GM13976 (cell line): Measurements from ENCODE around the gene RCC2.

Experiments used
- DNase-seq: peaks from one replicate; pipeline ENCODE4 v3.0.0; 2012; ENCODE audit warnings: low spot score
- in situ Hi-C: fragments of 300-500 bp; cut with MboI; formaldehyde crosslinking; loops from one replicate; pipeline ENCODE4 v1.12.0; 2022; ENCODE audit warnings: low sequenced_read_pairs, mixed read lengths, inconsistent platforms; ENCODE audit not compliant: unreplicated experiment
- TF ChIP-seq, protein P1 (sequence below): IDR thresholded peaks from 2 replicates; pipeline ENCODE4 v1.5.1; 2012; ENCODE audit warnings: borderline replicate concordance, mild to moderate bottlenecking; ENCODE audit not compliant: insufficient read depth; ENCODE audit errors: extremely low read depth, missing control alignments, control extremely low read depth

The RCC2 gene

DNA sequence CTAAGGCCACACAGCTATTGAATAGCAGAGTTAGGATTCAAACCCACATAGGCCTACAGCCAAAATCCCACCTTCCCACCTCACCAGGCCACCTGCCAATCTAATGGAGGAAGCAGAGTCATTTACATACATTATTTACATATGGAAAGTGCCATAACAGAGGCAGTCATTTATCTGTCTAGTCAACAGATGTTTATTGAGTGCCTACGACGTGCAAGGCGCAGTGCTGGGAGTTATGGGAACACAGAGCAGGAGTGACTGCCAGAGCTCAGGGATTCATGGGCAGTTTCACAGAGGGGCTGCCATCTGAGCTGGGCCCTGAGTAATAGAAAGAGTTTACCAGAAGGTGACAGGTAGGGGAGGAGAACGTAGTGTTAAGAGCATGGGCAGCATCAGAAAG lies 77.8 kb downstream of the RCC2 start:
- DNase-seq: no peak
- TF ChIP-seq, protein P1, sequence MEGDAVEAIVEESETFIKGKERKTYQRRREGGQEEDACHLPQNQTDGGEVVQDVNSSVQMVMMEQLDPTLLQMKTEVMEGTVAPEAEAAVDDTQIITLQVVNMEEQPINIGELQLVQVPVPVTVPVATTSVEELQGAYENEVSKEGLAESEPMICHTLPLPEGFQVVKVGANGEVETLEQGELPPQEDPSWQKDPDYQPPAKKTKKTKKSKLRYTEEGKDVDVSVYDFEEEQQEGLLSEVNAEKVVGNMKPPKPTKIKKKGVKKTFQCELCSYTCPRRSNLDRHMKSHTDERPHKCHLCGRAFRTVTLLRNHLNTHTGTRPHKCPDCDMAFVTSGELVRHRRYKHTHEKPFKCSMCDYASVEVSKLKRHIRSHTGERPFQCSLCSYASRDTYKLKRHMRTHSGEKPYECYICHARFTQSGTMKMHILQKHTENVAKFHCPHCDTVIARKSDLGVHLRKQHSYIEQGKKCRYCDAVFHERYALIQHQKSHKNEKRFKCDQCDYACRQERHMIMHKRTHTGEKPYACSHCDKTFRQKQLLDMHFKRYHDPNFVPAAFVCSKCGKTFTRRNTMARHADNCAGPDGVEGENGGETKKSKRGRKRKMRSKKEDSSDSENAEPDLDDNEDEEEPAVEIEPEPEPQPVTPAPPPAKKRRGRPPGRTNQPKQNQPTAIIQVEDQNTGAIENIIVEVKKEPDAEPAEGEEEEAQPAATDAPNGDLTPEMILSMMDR: no peak
- in situ Hi-C loops: no loop called here

DNA sequence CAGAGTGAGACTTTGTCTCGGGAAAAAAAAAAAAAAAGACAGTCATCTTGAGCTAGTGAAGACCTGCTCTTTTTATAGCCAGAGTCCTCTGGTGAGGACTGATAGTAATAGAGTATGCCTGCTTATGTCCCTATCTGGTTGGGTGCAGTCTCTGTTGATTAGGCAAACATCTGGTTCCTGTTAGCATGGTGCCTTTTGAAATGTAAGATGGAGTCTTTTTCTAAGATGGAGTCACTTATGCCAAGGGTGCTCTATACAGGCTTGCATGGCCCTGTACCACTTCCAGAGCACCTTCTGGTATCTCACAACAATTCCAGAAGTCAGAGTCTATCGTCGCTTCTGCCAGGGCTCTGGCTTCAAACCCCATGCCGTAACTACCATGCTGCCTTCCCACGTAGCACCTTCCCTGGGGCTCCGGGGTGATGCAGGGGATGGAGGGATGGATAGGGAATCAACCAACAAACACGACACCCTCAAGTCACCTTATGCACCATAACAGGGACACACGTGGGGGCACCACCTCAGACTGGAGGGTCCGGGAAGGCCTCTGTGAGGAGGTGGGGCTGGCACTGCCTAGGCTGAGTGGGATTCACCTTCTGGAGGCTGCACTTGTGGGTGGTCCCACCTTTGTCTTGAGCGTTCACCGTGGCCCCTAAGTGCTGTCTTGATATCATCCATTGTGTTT lies 79.1 kb downstream of the RCC2 start:
- no peak for DNase-seq
- in situ Hi-C loops: no loop called here
- TF ChIP-seq, protein P1: no peak

DNA sequence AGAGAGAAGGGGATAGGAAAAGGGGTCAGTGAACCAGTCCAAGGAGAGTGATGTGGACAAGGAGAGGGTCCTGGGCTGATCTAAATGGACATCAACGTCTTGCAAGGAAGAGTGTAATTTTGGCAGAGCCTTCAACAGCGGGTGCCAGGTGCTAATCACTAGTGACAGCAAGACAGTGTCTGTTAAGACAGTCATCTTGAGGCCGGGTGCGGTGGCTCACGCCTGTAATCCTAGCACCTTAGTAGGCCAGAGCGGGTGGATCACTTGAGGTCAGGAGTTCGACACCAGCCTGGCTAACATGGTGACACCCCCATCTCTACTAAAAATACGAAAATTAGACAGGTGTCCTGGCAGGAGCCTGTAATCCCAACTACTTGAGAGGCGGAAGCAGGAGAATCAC lies 79.7 kb downstream of the RCC2 start:
- TF ChIP-seq, protein P1: no peak
- DNase-seq: no peak
- in situ Hi-C loops: no loop called here

DNA sequence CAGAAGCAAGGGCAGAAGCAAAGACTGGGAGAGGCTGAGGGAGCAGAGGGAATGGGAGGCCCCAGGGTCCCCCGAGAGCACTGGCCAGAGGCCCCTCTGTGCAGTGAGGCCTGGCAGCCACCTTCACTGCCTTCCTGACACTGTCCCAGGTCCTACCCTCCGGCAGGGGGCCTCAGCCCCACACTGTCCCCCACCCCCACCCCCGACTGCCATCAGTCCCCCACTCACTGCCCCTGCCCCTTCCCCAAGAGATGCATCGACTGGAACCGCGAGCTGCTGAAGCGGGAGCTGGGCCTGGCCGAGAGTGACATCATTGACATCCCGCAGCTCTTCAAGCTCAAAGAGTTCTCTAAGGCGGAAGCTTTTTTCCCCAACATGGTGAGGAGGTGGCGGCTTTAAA lies 80.4 kb downstream of the RCC2 start:
- TF ChIP-seq, protein P1: no peak
- in situ Hi-C loops: no loop called here
- no peak for DNase-seq

DNA sequence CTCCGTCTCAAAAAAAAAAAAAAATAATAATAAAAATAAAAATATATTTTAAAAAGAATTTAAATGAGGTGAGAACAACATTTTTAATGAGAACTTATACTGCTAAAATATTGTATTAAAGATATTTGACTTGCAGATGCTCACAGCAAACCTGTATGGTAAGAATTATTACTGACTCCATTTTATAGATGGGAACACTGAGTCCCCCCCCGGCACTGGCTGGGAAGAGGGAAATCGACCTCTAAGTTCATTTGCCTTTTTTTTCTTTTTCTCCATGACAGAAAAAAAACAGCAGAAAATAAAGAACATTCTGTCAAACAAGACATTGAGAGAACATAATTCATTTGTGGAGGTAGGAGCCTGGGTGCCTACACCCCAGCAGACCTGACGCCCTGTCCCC lies 80.9 kb downstream of the RCC2 start:
- in situ Hi-C loops: no loop called here
- TF ChIP-seq, protein P1: no peak
- DNase-seq: no peak
